ENCODE results near the gene EIF6. TPM values are rescaled to one million over a fixed set of nuclear protein-coding genes. Genes with fewer than 3 reads are reported as not detected.
"Not testable (repeated sequence)": the region's sequence is repeated elsewhere in the genome, so short reads cannot be mapped to it uniquely, and the experiment has no call there.

EIF6 gene
- total RNA-seq, 4 donors from 2014 or later: 69.5 to 110 (median 86.8) TPM

GRCh38 chr20:35260426-35260825 lies 24.1 kb downstream of the EIF6 start:
- WGBS, 2 donors: 61 to 85% methylated on average over 5 to 6 of the region's 6 CpGs
- Histone ChIP-seq H3K9me3 (no peaks in the 10 kb centered on the region), H3K27me3 (no peaks in the 10 kb centered on the region), H3K27ac (no peak overlapping the region), H3K4me1 (peaks cover 0 to 26% (median 7%) of the 10 kb centered on the region in 4 donors), H3K4me3 (no peak overlapping the region), H3K36me3 (peaks cover 0 to 19% (median 0%) of the 10 kb centered on the region in 3 donors)
- TF ChIP-seq, protein P1, sequence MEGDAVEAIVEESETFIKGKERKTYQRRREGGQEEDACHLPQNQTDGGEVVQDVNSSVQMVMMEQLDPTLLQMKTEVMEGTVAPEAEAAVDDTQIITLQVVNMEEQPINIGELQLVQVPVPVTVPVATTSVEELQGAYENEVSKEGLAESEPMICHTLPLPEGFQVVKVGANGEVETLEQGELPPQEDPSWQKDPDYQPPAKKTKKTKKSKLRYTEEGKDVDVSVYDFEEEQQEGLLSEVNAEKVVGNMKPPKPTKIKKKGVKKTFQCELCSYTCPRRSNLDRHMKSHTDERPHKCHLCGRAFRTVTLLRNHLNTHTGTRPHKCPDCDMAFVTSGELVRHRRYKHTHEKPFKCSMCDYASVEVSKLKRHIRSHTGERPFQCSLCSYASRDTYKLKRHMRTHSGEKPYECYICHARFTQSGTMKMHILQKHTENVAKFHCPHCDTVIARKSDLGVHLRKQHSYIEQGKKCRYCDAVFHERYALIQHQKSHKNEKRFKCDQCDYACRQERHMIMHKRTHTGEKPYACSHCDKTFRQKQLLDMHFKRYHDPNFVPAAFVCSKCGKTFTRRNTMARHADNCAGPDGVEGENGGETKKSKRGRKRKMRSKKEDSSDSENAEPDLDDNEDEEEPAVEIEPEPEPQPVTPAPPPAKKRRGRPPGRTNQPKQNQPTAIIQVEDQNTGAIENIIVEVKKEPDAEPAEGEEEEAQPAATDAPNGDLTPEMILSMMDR (IDR thresholded peaks at IDR 0.05): no peak
- no peak for TF ChIP-seq EP300 (IDR thresholded peaks at IDR 0.05)
- DNase-seq (ENCODE audit: low spot score in 2 of 2): no peak

DNA sequence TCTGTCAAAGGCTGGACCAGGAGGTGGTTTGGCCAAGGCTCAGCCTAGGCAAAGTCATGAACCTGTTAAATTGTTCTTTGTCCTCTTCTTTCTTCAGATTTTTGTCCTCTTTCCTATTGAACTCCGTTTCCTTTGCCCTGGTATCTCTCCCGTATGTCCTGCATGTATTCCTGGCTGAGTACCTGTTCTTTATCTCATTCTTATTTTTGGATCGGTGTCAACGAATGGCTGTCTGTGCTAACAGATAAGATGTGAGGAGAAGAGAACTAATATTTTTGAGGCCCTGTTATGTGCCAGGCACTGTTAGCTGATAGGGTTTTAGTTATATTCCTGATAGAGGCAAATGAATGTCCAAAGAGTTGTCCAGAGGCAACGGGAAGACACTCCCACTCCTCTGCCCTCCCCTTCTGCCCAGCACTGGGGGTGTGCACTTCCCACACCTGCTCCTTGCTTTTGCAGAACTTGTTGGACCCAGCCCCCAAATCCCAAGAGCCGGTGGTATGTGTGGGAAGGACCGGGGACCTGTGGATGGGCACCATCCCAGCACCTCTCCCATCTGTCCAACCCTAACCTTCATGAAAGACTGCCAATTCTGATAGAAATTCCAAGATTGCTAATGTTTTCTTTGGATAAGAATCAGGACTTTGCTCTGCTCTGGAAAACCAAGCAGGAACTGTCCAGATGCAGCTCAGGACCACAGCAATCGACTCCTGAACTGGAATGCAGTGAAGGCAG lies 27.2 kb downstream of the EIF6 start:
- Histone ChIP-seq H3K9me3 (no peaks in the 10 kb centered on the region), H3K4me3 (no peak overlapping the region), H3K4me1 (peaks cover 0 to 13% (median 0%) of the 10 kb centered on the region in 4 donors), H3K27me3 (no peaks in the 10 kb centered on the region), H3K36me3 (peaks cover 0 to 7% (median 0%) of the 10 kb centered on the region in 3 donors), H3K27ac (no peak overlapping the region)
- WGBS, 2 donors: 61% methylated on average over 8 of the region's 8 CpGs
- TF ChIP-seq EP300 (IDR thresholded peaks at IDR 0.05) (no peak), POLR2A (IDR thresholded peaks at IDR 0.05) (no peak)
- TF ChIP-seq, protein P1 (IDR thresholded peaks at IDR 0.05): no peak
- no peak for DNase-seq (ENCODE audit: low spot score in 2 of 2)

- TF ChIP-seq, protein P1 (IDR thresholded peaks at IDR 0.05): no peak
- no peak for TF ChIP-seq EP300 (IDR thresholded peaks at IDR 0.05)
- TF ChIP-seq POLR2A (IDR thresholded peaks at IDR 0.05): no peak
- Histone ChIP-seq H3K4me1 (peaks cover 0 to 13% (median 0%) of the 10 kb centered on the region in 4 donors), H3K27ac (no peak overlapping the region), H3K9me3 (no peaks in the 10 kb centered on the region), H3K36me3 (peaks cover 0 to 7% (median 0%) of the 10 kb centered on the region in 3 donors), H3K27me3 (no peaks in the 10 kb centered on the region), H3K4me3 (no peak overlapping the region)
- DNase-seq (ENCODE audit: low spot score in 2 of 2): no peak
- WGBS, 2 donors: 85 to 91% methylated on average over 12 of the region's 12 CpGs
Observed at GRCh38 chr20:35254448-35254999, 30.0 kb downstream of the EIF6 start.

GRCh38 chr20:35253010-35253409 lies 31.6 kb downstream of the EIF6 start:
- no peak overlapping the region for H3K4me3 ChIP-seq
- DNase-seq (ENCODE audit: low spot score in 2 of 2): no peak
- no peaks in the 10 kb centered on the region for H3K9me3 ChIP-seq
- no peak overlapping the region for H3K27ac ChIP-seq
- peaks cover 0 to 7% (median 0%) of the 10 kb centered on the region in 3 donors for H3K36me3 ChIP-seq
- TF ChIP-seq EP300 (IDR thresholded peaks at IDR 0.05): no peak
- TF ChIP-seq, protein P1 (IDR thresholded peaks at IDR 0.05): no peak
- no peak for TF ChIP-seq POLR2A (IDR thresholded peaks at IDR 0.05)
- H3K4me1 ChIP-seq: peaks cover 0 to 13% (median 0%) of the 10 kb centered on the region in 4 donors
- H3K27me3 ChIP-seq: no peaks in the 10 kb centered on the region
- WGBS, 2 donors: 68 to 71% methylated on average over 3 of the region's 3 CpGs

- H3K4me1 ChIP-seq; H3K9me3 ChIP-seq; DNase-seq (ENCODE audit: low spot score in 2 of 2); H3K36me3 ChIP-seq; H3K27ac ChIP-seq; H3K4me3 ChIP-seq; H3K27me3 ChIP-seq: not testable (repeated sequence)
- 63 to 100% methylated on average over 1 of the region's 2 CpGs for WGBS, 2 donors
Observed at GRCh38 chr20:35252598-35252997, 32.0 kb downstream of the EIF6 start.

All from tibial nerve (tissue), 4 donors.